Kidney glomerular epithelial cell (primary cell): ENCODE results near the gene GMDS.
A peak's percentile ranks its signal among the peaks of the same experiment; 100 is the strongest.

Experiments used
- DNase-seq: peaks from one replicate; lab custom pipeline; 2025; lab: John Stamatoyannopoulos, UW

The GMDS gene

GRCh38 chr6:1800845-1801244 is 444.6 kb downstream of the GMDS start:
- no peak for DNase-seq

GRCh38 chr6:1798965-1799325 is 446.5 kb downstream of the GMDS start:
- no peak for DNase-seq

GRCh38 chr6:1798303-1798964 is 447.0 kb downstream of the GMDS start:
- DNase-seq, result no peak

- DNase-seq, result peak; percentile 24
Observed at GRCh38 chr6:1797801-1798200, 447.6 kb downstream of the GMDS start.

- no peak for DNase-seq
Observed at GRCh38 chr6:1796706-1797529, 448.5 kb downstream of the GMDS start.

GRCh38 chr6:1795910-1796309 is 449.5 kb downstream of the GMDS start:
- no peak for DNase-seq

GRCh38 chr6:1792989-1793388 is 452.4 kb downstream of the GMDS start:
- DNase-seq, result no peak

GRCh38 chr6:1790684-1791083 is 454.7 kb downstream of the GMDS start:
- no peak for DNase-seq

- peak; percentile 10 for DNase-seq
Observed at GRCh38 chr6:1789092-1789491, 456.3 kb downstream of the GMDS start.

GRCh38 chr6:1787894-1788293 is 457.5 kb downstream of the GMDS start:
- DNase-seq, result no peak

GRCh38 chr6:1786455-1787453 is 458.7 kb downstream of the GMDS start:
- no peak for DNase-seq

- no peak for DNase-seq
Observed at GRCh38 chr6:1784422-1784884, 461.0 kb downstream of the GMDS start.

GRCh38 chr6:1781817-1782184 is 463.6 kb downstream of the GMDS start:
- DNase-seq, result no peak

- DNase-seq, result no peak
Observed at GRCh38 chr6:1781152-1781816, 464.1 kb downstream of the GMDS start.

GRCh38 chr6:1780251-1780867 is 465.0 kb downstream of the GMDS start:
- DNase-seq, result no peak

- DNase-seq, result no peak
Observed at GRCh38 chr6:1778686-1779235, 466.6 kb downstream of the GMDS start.

GRCh38 chr6:1777921-1778685 is 467.3 kb downstream of the GMDS start:
- no peak for DNase-seq

GRCh38 chr6:1775441-1775840 is 470.0 kb downstream of the GMDS start:
- DNase-seq, result no peak

- DNase-seq, result no peak
Observed at GRCh38 chr6:1774226-1774915, 471.0 kb downstream of the GMDS start.

- DNase-seq, result no peak
Observed at GRCh38 chr6:1773700-1774099, 471.7 kb downstream of the GMDS start.
